Measurements from ENCODE around the gene LMF2.

LMF2 gene

GRCh38 chr22:50456026-50456425 is 51.5 kb downstream of the LMF2 start:
- Histone ChIP-seq H3K4me1 (ENCODE audit: control insufficient read depth, insufficient read depth, low read depth, low read length) (no peaks in the 10 kb centered on the region), H3K4me2 (ENCODE audit: low read length, poor library complexity, severe bottlenecking) (no peak overlapping the region), H3K9me3 (ENCODE audit: control insufficient read depth, low read length) (no peaks in the 10 kb centered on the region), H3K27me3 (ENCODE audit: control insufficient read depth in 1 of 2, insufficient read depth in 1 of 2, low read length in 2 of 2) (no peaks in the 10 kb centered on the region), H2BK120ac (ENCODE audit: low read depth, low read length) (no peak overlapping the region), H3K79me1 (replicated peaks; ENCODE audit: low read length, poor library complexity, severe bottlenecking) (peaks cover 30% of the 10 kb centered on the region), H3K4me3 (ENCODE audit: insufficient read depth in 1 of 2, low read depth in 1 of 2, low read length in 2 of 2) (no peak overlapping the region), H3K27ac (ENCODE audit: low read length, poor library complexity, severe bottlenecking) (no peak overlapping the region), H3K36me3 (ENCODE audit: control insufficient read depth in 1 of 2, insufficient read depth in 2 of 2, low read depth in 1 of 2, low read length in 2 of 2) (peaks cover 75 to 82% of the 10 kb centered on the region in 2 experiments), H4K91ac (ENCODE audit: low read length) (no peak overlapping the region), H2AK5ac (ENCODE audit: low read length, severe bottlenecking) (no peak overlapping the region), H3K9ac (ENCODE audit: low read length) (no peak overlapping the region), H2AFZ (ENCODE audit: low read depth, low read length) (no peak overlapping the region), H3K23ac (ENCODE audit: low read length in 2 of 2) (no peak overlapping the region), H2BK15ac (ENCODE audit: low read depth, poor library complexity, severe bottlenecking) (no peak overlapping the region), H2BK12ac (ENCODE audit: low read length in 2 of 2) (no peak overlapping the region), H2BK5ac (ENCODE audit: low read depth, low read length, poor library complexity, severe bottlenecking) (no peak overlapping the region), H3K4ac (ENCODE audit: low read depth in 1 of 2, low read length in 2 of 2) (no peak overlapping the region), H3K14ac (ENCODE audit: low read length in 2 of 2) (no peak overlapping the region), H3K18ac (ENCODE audit: low read depth in 1 of 2, low read length in 2 of 2) (no peak overlapping the region), H4K8ac (ENCODE audit: low read length) (no peak overlapping the region)
- no peak for DNase-seq
- 95% methylated on average over 11 of the region's 11 CpGs for WGBS

GRCh38 chr22:50455201-50455600 is 52.3 kb downstream of the LMF2 start:
- H2BK5ac ChIP-seq (ENCODE audit: low read depth, low read length, poor library complexity, severe bottlenecking): no peak overlapping the region
- H3K14ac ChIP-seq (ENCODE audit: low read length in 2 of 2): no peak overlapping the region
- no peak overlapping the region for H2AK5ac ChIP-seq (ENCODE audit: low read length, severe bottlenecking)
- H3K9ac ChIP-seq (ENCODE audit: low read length): no peak overlapping the region
- no peak for DNase-seq
- no peaks in the 10 kb centered on the region for H3K9me3 ChIP-seq (ENCODE audit: control insufficient read depth, low read length)
- no peak overlapping the region for H3K27ac ChIP-seq (ENCODE audit: low read length, poor library complexity, severe bottlenecking)
- H3K4me3 ChIP-seq (ENCODE audit: insufficient read depth in 1 of 2, low read depth in 1 of 2, low read length in 2 of 2): no peak overlapping the region
- no peak overlapping the region for H2AFZ ChIP-seq (ENCODE audit: low read depth, low read length)
- no peak overlapping the region for H2BK12ac ChIP-seq (ENCODE audit: low read length in 2 of 2)
- peaks cover 25% of the 10 kb centered on the region for H3K79me1 ChIP-seq (replicated peaks; ENCODE audit: low read length, poor library complexity, severe bottlenecking)
- H3K4me2 ChIP-seq (ENCODE audit: low read length, poor library complexity, severe bottlenecking): no peak overlapping the region
- peaks cover 67 to 80% of the 10 kb centered on the region in 2 experiments for H3K36me3 ChIP-seq (ENCODE audit: control insufficient read depth in 1 of 2, insufficient read depth in 2 of 2, low read depth in 1 of 2, low read length in 2 of 2)
- WGBS: 96% methylated on average over 18 of the region's 18 CpGs
- H3K18ac ChIP-seq (ENCODE audit: low read depth in 1 of 2, low read length in 2 of 2): no peak overlapping the region
- no peak overlapping the region for H4K91ac ChIP-seq (ENCODE audit: low read length)
- H3K4ac ChIP-seq (ENCODE audit: low read depth in 1 of 2, low read length in 2 of 2): no peak overlapping the region
- no peak overlapping the region for H2BK120ac ChIP-seq (ENCODE audit: low read depth, low read length)
- no peaks in the 10 kb centered on the region for H3K27me3 ChIP-seq (ENCODE audit: control insufficient read depth in 1 of 2, insufficient read depth in 1 of 2, low read length in 2 of 2)
- no peak overlapping the region for H4K8ac ChIP-seq (ENCODE audit: low read length)
- no peak overlapping the region for H2BK15ac ChIP-seq (ENCODE audit: low read depth, poor library complexity, severe bottlenecking)
- H3K4me1 ChIP-seq (ENCODE audit: control insufficient read depth, insufficient read depth, low read depth, low read length): no peaks in the 10 kb centered on the region
- H3K23ac ChIP-seq (ENCODE audit: low read length in 2 of 2): no peak overlapping the region

- Histone ChIP-seq H3K14ac (ENCODE audit: low read length in 2 of 2) (no peak overlapping the region), H3K4me2 (ENCODE audit: low read length, poor library complexity, severe bottlenecking) (no peak overlapping the region), H2BK5ac (ENCODE audit: low read depth, low read length, poor library complexity, severe bottlenecking) (no peak overlapping the region), H3K4me1 (ENCODE audit: control insufficient read depth, insufficient read depth, low read depth, low read length) (no peaks in the 10 kb centered on the region), H2AFZ (ENCODE audit: low read depth, low read length) (no peak overlapping the region), H2BK12ac (ENCODE audit: low read length in 2 of 2) (no peak overlapping the region), H3K79me1 (replicated peaks; ENCODE audit: low read length, poor library complexity, severe bottlenecking) (peaks cover 22% of the 10 kb centered on the region), H2BK15ac (ENCODE audit: low read depth, poor library complexity, severe bottlenecking) (no peak overlapping the region), H3K27me3 (ENCODE audit: control insufficient read depth in 1 of 2, insufficient read depth in 1 of 2, low read length in 2 of 2) (no peaks in the 10 kb centered on the region), H3K36me3 (ENCODE audit: control insufficient read depth in 1 of 2, insufficient read depth in 2 of 2, low read depth in 1 of 2, low read length in 2 of 2) (peaks cover 67 to 80% of the 10 kb centered on the region in 2 experiments), H3K4ac (ENCODE audit: low read depth in 1 of 2, low read length in 2 of 2) (no peak overlapping the region), H4K8ac (ENCODE audit: low read length) (no peak overlapping the region), H3K23ac (ENCODE audit: low read length in 2 of 2) (no peak overlapping the region), H4K91ac (ENCODE audit: low read length) (no peak overlapping the region), H2BK120ac (ENCODE audit: low read depth, low read length) (no peak overlapping the region), H3K27ac (ENCODE audit: low read length, poor library complexity, severe bottlenecking) (no peak overlapping the region), H3K4me3 (ENCODE audit: insufficient read depth in 1 of 2, low read depth in 1 of 2, low read length in 2 of 2) (no peak overlapping the region), H3K9me3 (ENCODE audit: control insufficient read depth, low read length) (no peaks in the 10 kb centered on the region), H2AK5ac (ENCODE audit: low read length, severe bottlenecking) (no peak overlapping the region), H3K9ac (ENCODE audit: low read length) (no peak overlapping the region), H3K18ac (ENCODE audit: low read depth in 1 of 2, low read length in 2 of 2) (no peak overlapping the region)
- DNase-seq: no peak
- WGBS: 98% methylated on average over 27 of the region's 27 CpGs
Measured at GRCh38 chr22:50454556-50455075, 52.9 kb downstream of the LMF2 start.

All from mesenchymal stem cell (in vitro differentiated cells and primary cell).